HG03066 (cell line): ENCODE data around the gene MFGE8.

ENCODE experiments used
- ATAC-seq: cut with Tn5 transposase; IDR thresholded peaks from one replicate; pipeline ENCODE4 v1.9.1; 2021; ENCODE audit warnings: low read depth; ENCODE audit not compliant: unreplicated experiment

The MFGE8 gene

GRCh38 chr15:88920186-88920891 lies 7.2 kb upstream of the MFGE8 start:
- ATAC-seq: no peak

GRCh38 chr15:88918738-88919137 lies 5.6 kb upstream of the MFGE8 start:
- ATAC-seq: no peak

GRCh38 chr15:88917760-88918159 lies 4.6 kb upstream of the MFGE8 start:
- ATAC-seq: no peak

- ATAC-seq: no peak
Measured at GRCh38 chr15:88915354-88915753, 2.2 kb upstream of the MFGE8 start.

GRCh38 chr15:88913850-88914169 lies 631 bp upstream of the MFGE8 start:
- ATAC-seq: no peak

GRCh38 chr15:88912500-88912921 lies 668 bp downstream of the MFGE8 start:
- no peak for ATAC-seq

GRCh38 chr15:88911766-88912118 lies 1.4 kb downstream of the MFGE8 start:
- no peak for ATAC-seq

- no peak for ATAC-seq
Measured at GRCh38 chr15:88909956-88910831, 3.0 kb downstream of the MFGE8 start.

GRCh38 chr15:88908697-88909621 lies 4.2 kb downstream of the MFGE8 start:
- no peak for ATAC-seq

- no peak for ATAC-seq
Measured at GRCh38 chr15:88908123-88908522, 5.1 kb downstream of the MFGE8 start.

GRCh38 chr15:88907111-88907510 lies 6.1 kb downstream of the MFGE8 start:
- ATAC-seq: no peak

GRCh38 chr15:88906551-88906950 lies 6.6 kb downstream of the MFGE8 start:
- no peak for ATAC-seq

- ATAC-seq: no peak
Measured at GRCh38 chr15:88906130-88906529, 7.0 kb downstream of the MFGE8 start.

- ATAC-seq: no peak
Measured at GRCh38 chr15:88905576-88905975, 7.6 kb downstream of the MFGE8 start.

- peak; percentile 71 for ATAC-seq
Measured at GRCh38 chr15:88904624-88905327, 8.4 kb downstream of the MFGE8 start.

- ATAC-seq: no peak
Measured at GRCh38 chr15:88904257-88904623, 8.9 kb downstream of the MFGE8 start.

- ATAC-seq: no peak
Measured at GRCh38 chr15:88902846-88903245, 10.3 kb downstream of the MFGE8 start.

GRCh38 chr15:88902221-88902835 lies 10.9 kb downstream of the MFGE8 start:
- no peak for ATAC-seq

GRCh38 chr15:88901508-88902220 lies 11.5 kb downstream of the MFGE8 start:
- ATAC-seq: no peak
